ENCODE measurements around the gene SDS.

Gene SDS

DNA sequence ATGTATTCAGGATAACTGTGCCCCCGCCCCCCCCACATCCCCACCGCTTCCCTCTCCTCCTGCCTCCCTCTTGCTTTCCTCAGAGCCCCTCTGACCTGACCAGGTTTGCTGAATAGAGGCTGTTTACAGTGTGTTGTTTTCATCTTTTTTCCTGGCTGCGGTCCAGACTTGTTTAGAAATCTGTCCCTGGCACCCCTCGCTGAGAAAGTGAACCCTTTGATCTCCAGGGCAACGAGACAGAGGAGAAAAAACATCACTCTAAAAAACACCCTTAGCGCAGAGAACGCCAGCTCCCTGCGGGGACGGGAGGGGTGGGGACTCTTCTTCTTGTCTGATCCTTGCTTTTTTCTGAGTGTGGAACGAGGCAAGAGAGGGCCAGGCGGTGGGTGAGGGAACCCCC is 22.5 kb downstream of the SDS start:
- Histone ChIP-seq H3K9ac (ENCODE audit: low read length) (no peak overlapping the region), H3K4me1 (ENCODE audit: control insufficient read depth, insufficient read depth, low read length) (no peaks in the 10 kb centered on the region), H3K27me3 (ENCODE audit: control insufficient read depth, insufficient read depth, low read length) (no peaks in the 10 kb centered on the region), H3K9me3 (ENCODE audit: control insufficient read depth, low read length) (no peaks in the 10 kb centered on the region), H3K36me3 (ENCODE audit: control insufficient read depth, insufficient read depth, low read length) (no peaks in the 10 kb centered on the region), H3K4me3 (ENCODE audit: low read length) (no peak overlapping the region)

DNA sequence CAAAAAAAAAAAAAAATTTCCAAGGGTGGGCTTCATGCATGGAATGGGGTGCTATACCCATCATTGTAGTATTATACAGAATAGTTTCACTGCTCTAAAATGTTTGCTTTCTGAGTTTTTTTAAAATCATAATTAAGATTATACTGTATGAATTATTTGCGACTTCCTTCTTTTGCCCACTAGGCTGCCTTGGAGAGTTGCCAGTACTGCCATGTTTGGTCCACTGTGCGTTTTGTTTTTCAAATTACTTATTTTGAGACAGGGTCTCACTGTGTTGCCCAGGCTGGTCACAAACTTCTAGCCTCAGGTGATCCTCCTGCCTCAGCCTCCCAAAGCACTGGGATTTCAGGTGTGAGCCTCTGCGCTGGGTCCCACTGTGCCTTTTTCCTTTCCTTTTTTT is 25.4 kb downstream of the SDS start:
- H3K9ac ChIP-seq (ENCODE audit: low read length): no peak overlapping the region
- no peak overlapping the region for H3K4me3 ChIP-seq (ENCODE audit: low read length)
- peaks cover 7% of the 10 kb centered on the region for H3K36me3 ChIP-seq (ENCODE audit: control insufficient read depth, insufficient read depth, low read length)
- no peaks in the 10 kb centered on the region for H3K9me3 ChIP-seq (ENCODE audit: control insufficient read depth, low read length)
- H3K27me3 ChIP-seq (ENCODE audit: control insufficient read depth, insufficient read depth, low read length): no peaks in the 10 kb centered on the region
- H3K4me1 ChIP-seq (ENCODE audit: control insufficient read depth, insufficient read depth, low read length): no peaks in the 10 kb centered on the region

DNA sequence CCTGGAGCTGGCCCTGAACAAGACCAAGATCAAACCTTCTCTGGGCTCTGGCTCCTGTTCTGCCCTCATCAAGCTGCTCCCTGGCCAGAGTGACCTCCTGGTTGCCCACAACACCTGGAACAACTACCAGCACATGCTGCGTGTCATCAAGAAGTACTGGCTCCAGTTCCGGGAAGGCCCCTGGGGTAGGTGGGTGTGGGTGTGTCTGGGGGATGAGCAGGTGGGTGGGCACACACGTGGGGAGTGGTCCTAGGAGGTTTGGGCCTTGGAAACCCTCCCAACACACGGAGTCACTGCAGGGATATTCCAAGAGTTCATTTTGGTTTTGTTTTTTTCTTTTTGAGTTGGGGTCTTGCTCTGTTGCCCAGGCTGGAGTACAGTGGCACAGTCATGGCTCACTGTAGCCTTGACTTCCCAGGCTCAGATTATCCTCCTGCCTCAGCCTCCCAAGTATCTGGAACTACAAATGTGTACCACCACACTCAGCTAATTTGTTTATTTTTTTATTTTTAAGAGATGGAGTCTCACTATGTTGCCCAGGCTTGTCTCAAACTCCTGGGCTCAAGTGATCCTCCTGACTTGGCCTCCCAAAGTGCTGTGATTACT is 28.8 kb downstream of the SDS start:
- H3K9me3 ChIP-seq (ENCODE audit: control insufficient read depth, low read length): no peaks in the 10 kb centered on the region
- no peaks in the 10 kb centered on the region for H3K27me3 ChIP-seq (ENCODE audit: control insufficient read depth, insufficient read depth, low read length)
- H3K36me3 ChIP-seq (ENCODE audit: control insufficient read depth, insufficient read depth, low read length): peaks cover 7% of the 10 kb centered on the region

DNA sequence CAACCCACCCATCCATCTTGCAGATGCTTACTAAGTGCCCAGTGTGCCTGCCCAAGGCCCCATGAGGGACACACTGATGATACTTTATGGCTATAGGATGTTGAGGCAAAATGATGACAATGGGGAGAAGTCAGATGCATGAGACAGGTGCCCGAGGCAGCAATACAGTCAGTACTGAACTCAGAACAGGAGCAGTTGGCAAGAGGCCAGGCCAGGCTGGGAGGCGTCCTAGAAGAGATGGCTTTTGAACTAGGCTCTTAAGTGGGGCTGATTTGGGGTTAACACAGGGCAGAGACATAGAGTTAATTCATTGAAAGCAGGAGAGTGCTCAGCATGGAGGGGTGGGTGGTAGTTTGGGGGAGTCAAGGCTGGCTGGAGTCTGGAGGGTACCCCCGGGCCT is 29.7 kb downstream of the SDS start:
- no peaks in the 10 kb centered on the region for H3K4me1 ChIP-seq (ENCODE audit: control insufficient read depth, insufficient read depth, low read length)
- no peak overlapping the region for H3K4me3 ChIP-seq (ENCODE audit: low read length)
- H3K9ac ChIP-seq (ENCODE audit: low read length): no peak overlapping the region
- H3K9me3 ChIP-seq (ENCODE audit: control insufficient read depth, low read length): no peaks in the 10 kb centered on the region
- no peaks in the 10 kb centered on the region for H3K27me3 ChIP-seq (ENCODE audit: control insufficient read depth, insufficient read depth, low read length)
- H3K36me3 ChIP-seq (ENCODE audit: control insufficient read depth, insufficient read depth, low read length): peaks cover 7% of the 10 kb centered on the region

More for the DNA sequence above, 28.8 kb downstream of the SDS start:
- Histone ChIP-seq H3K4me3 (ENCODE audit: low read length) (no peak overlapping the region), H3K4me1 (ENCODE audit: control insufficient read depth, insufficient read depth, low read length) (no peaks in the 10 kb centered on the region), H3K9ac (ENCODE audit: low read length) (no peak overlapping the region)

DNA sequence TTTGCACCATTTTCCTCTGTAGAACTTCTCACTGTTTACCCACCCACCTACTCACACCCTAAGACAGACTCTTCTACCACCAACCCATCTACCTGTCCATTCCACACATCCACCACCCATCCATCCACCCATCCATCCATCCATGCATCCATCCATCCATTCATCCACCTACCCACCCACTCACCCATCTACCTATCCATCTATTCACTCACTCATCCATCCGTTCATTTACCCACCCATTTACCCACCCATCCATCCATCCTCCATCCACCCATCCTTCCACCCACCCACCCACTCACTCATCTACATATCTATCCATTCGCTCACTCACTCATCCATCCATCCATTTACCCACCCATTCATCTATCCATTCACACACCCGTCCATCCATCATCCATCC is 30.2 kb downstream of the SDS start:
- H3K27me3 ChIP-seq (ENCODE audit: control insufficient read depth, insufficient read depth, low read length): no peaks in the 10 kb centered on the region
- H3K4me3 ChIP-seq (ENCODE audit: low read length): no peak overlapping the region
- peaks cover 7% of the 10 kb centered on the region for H3K36me3 ChIP-seq (ENCODE audit: control insufficient read depth, insufficient read depth, low read length)
- no peaks in the 10 kb centered on the region for H3K4me1 ChIP-seq (ENCODE audit: control insufficient read depth, insufficient read depth, low read length)
- no peak overlapping the region for H3K9ac ChIP-seq (ENCODE audit: low read length)
- H3K9me3 ChIP-seq (ENCODE audit: control insufficient read depth, low read length): no peaks in the 10 kb centered on the region

DNA sequence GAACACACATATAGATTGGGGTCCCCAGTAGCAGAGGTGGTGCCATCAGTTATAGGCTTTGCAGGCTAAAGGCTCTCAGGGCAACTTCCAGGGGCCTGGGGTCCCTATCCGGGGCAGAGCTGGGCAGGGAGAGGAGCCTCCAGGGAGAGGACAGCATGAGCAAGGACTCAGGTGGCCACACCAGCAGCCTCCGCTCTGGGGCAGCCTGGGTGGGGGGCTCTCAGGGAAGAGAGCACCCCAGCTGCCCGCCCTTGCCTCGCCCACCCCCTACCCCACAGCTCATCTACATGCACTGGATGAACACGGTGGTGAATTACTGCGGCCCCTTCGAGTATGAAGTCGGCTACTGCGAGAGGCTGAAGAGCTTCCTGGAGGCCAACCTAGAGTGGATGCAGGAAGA is 31.3 kb downstream of the SDS start:
- Histone ChIP-seq H3K9me3 (ENCODE audit: control insufficient read depth, low read length) (no peaks in the 10 kb centered on the region), H3K4me3 (ENCODE audit: low read length) (no peak overlapping the region), H3K36me3 (ENCODE audit: control insufficient read depth, insufficient read depth, low read length) (peaks cover 7% of the 10 kb centered on the region), H3K27me3 (ENCODE audit: control insufficient read depth, insufficient read depth, low read length) (no peaks in the 10 kb centered on the region), H3K9ac (ENCODE audit: low read length) (no peak overlapping the region), H3K4me1 (ENCODE audit: control insufficient read depth, insufficient read depth, low read length) (no peaks in the 10 kb centered on the region)

DNA sequence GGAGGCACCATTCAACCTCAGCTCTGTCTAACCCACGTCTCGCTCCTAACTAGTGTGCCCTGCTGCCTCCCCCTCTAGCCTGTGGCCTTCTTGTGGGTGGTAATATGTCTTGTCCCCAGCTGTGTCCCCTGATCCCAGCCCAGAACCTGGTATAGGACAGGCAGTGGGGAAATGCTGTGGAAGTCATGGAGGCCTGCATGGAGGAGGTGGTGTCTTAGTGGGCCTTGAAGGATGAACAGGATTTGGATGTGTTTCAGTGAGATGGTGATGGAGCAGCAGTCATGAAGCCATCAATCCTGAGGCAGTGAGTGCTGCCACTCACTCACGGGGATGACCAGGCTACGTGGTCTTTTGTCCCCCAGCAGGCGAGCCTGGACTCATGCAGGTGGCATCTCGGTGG is 31.9 kb downstream of the SDS start:
- no peak overlapping the region for H3K4me3 ChIP-seq (ENCODE audit: low read length)
- H3K4me1 ChIP-seq (ENCODE audit: control insufficient read depth, insufficient read depth, low read length): no peaks in the 10 kb centered on the region
- peaks cover 7% of the 10 kb centered on the region for H3K36me3 ChIP-seq (ENCODE audit: control insufficient read depth, insufficient read depth, low read length)
- no peaks in the 10 kb centered on the region for H3K9me3 ChIP-seq (ENCODE audit: control insufficient read depth, low read length)
- no peak overlapping the region for H3K9ac ChIP-seq (ENCODE audit: low read length)
- no peaks in the 10 kb centered on the region for H3K27me3 ChIP-seq (ENCODE audit: control insufficient read depth, insufficient read depth, low read length)

DNA sequence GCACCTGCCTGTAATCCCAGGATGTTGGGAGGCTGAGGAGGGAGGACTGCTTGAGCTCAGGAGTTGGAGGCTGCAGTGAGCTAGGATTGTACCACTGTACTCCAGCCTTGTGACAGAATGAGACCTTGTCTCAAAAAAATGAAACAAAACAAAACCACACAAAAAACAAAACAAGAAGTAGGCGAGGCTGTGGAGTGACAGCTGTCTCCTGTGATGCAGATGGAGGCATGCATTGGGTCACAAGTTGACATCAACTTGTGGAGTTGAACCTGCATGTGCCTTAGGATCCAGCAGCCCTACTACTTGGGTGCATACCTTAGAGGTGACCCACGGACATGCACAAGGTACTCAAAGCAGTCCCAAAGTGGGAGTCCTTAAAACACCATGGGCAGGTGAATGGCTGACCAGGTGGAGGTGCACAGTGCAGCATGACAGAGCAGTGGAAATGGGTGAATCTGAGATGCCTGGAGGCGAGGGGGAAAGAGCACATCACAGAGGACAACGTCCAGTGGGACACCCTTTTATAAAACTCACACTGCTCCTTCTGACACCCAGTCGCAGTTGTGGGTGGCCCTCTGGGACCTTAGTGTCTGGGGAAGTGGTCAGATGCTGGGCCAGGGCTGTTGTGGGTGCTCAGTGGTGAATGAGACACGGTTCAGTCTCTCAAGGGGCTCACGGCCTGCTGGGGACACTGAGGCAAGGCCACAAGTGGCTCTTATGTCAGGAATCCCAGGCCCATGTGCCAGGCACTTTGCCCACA is 32.6 kb downstream of the SDS start:
- Histone ChIP-seq H3K4me3 (ENCODE audit: low read length) (no peak overlapping the region), H3K27me3 (ENCODE audit: control insufficient read depth, insufficient read depth, low read length) (no peaks in the 10 kb centered on the region), H3K36me3 (ENCODE audit: control insufficient read depth, insufficient read depth, low read length) (peaks cover 7% of the 10 kb centered on the region), H3K9me3 (ENCODE audit: control insufficient read depth, low read length) (no peaks in the 10 kb centered on the region), H3K9ac (ENCODE audit: low read length) (no peak overlapping the region), H3K4me1 (ENCODE audit: control insufficient read depth, insufficient read depth, low read length) (no peaks in the 10 kb centered on the region)

DNA sequence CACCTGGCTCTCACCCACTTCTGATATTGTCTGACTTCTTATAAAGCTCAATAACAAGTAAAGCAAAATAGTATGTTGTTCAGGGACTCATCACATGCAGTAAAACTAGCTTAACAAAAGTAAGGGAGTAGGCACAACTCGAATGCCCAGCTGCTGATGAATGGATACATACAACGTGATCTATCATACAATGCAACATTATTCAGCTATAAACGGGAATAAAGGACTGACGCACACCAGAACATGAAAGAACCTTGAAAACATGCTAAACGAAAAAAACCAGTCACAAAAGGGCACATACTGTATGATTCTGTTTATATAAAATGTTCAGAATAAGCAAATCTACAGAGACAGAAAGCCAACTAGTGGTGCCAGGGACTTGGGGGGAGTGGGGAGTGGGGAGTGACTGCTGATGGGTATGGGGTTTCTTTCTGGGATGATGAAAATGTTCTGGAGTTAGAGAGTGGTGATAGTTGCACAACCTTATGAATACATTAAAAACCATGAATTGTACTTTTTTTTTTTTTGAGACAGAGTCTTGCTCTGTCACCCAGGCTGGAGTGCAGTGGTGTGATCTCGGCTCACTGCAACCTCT is 34.2 kb downstream of the SDS start:
- H3K36me3 ChIP-seq (ENCODE audit: control insufficient read depth, insufficient read depth, low read length): peaks cover 4% of the 10 kb centered on the region
- H3K9ac ChIP-seq (ENCODE audit: low read length): no peak overlapping the region
- no peaks in the 10 kb centered on the region for H3K4me1 ChIP-seq (ENCODE audit: control insufficient read depth, insufficient read depth, low read length)
- H3K27me3 ChIP-seq (ENCODE audit: control insufficient read depth, insufficient read depth, low read length): no peaks in the 10 kb centered on the region
- no peaks in the 10 kb centered on the region for H3K9me3 ChIP-seq (ENCODE audit: control insufficient read depth, low read length)
- no peak overlapping the region for H3K4me3 ChIP-seq (ENCODE audit: low read length)

DNA sequence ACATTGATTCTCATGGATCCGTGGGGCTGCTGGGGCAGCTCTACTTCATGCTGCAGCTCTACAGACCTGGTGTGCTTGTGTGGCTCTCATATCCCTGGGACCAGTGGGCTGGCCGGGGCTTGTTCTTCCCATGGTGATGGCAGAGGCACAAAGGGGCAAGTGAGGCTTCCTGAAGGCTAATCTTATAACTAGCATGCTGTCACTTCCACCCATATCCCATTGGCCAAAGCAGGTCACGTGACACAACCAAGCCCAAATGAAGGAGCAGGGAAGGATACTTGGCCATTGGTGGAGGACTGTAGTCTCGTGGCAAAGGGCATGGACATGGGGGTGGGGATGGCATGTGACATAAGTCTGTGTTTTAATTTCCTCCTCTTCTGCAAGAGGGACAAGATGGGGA is 35.4 kb downstream of the SDS start:
- H3K9me3 ChIP-seq (ENCODE audit: control insufficient read depth, low read length): no peaks in the 10 kb centered on the region
- H3K36me3 ChIP-seq (ENCODE audit: control insufficient read depth, insufficient read depth, low read length): no peaks in the 10 kb centered on the region
- no peaks in the 10 kb centered on the region for H3K4me1 ChIP-seq (ENCODE audit: control insufficient read depth, insufficient read depth, low read length)
- no peak overlapping the region for H3K9ac ChIP-seq (ENCODE audit: low read length)
- no peaks in the 10 kb centered on the region for H3K27me3 ChIP-seq (ENCODE audit: control insufficient read depth, insufficient read depth, low read length)
- H3K4me3 ChIP-seq (ENCODE audit: low read length): no peak overlapping the region

DNA sequence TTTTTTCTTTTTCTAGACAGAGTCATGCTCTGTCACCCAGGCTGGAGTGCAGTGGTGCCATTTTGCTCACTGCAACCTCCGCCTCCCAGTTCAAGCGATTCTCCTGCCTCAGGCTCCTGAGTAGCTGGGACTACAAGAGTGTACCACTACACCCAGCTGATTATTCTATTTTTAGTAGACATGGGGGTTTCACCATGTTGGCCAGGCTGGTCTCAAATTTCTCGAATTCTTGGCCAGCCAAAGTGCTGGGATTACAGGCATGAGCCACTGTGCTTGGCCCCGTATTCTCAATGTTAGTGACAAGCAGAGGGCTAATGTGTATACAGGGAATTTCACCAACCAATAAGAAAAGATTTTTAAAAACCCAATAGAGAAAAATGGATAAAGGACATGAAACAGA is 36.9 kb downstream of the SDS start:
- H3K9me3 ChIP-seq (ENCODE audit: control insufficient read depth, low read length): no peaks in the 10 kb centered on the region
- no peak overlapping the region for H3K4me3 ChIP-seq (ENCODE audit: low read length)
- H3K36me3 ChIP-seq (ENCODE audit: control insufficient read depth, insufficient read depth, low read length): no peaks in the 10 kb centered on the region
- no peak overlapping the region for H3K9ac ChIP-seq (ENCODE audit: low read length)
- H3K4me1 ChIP-seq (ENCODE audit: control insufficient read depth, insufficient read depth, low read length): no peaks in the 10 kb centered on the region
- no peaks in the 10 kb centered on the region for H3K27me3 ChIP-seq (ENCODE audit: control insufficient read depth, insufficient read depth, low read length)

DNA sequence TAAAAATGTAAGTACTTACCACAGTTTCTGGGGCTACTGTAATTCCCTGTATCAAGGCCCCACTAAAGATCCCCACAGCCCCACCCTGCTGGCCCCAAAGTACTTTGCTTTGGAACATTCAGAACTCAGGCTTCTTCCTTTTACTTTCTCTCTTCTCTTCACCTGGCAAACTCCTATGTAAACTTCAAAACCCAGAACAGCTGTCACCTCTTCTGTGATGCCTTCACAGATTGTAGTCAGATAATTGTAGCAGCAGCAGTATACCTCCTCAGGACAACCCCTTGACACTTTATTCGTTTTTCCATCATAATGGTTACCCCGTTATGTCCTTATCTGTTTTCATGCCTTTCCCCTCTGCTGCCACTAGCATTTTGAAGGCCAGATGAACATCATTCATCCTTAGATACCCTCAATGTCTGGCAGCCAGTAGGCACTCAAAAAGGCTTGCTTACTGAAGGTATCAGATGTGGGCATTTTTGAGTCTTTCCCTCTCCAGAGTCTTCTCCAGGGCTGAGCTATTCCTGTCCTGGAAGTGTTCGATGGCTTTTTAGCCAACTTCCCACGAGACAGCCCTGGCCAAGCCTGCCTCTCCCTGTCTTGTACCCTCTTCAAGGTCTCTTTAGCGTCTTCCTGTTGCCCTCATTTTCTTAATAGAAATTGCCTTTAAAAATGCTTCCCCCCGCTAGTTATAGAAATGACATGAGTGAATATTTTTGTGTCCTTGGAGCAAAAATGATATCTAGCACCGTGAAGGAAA is 37.9 kb downstream of the SDS start:
- H3K9me3 ChIP-seq (ENCODE audit: control insufficient read depth, low read length): no peaks in the 10 kb centered on the region
- no peak overlapping the region for H3K4me3 ChIP-seq (ENCODE audit: low read length)
- no peak overlapping the region for H3K9ac ChIP-seq (ENCODE audit: low read length)
- H3K4me1 ChIP-seq (ENCODE audit: control insufficient read depth, insufficient read depth, low read length): no peaks in the 10 kb centered on the region
- no peaks in the 10 kb centered on the region for H3K27me3 ChIP-seq (ENCODE audit: control insufficient read depth, insufficient read depth, low read length)
- H3K36me3 ChIP-seq (ENCODE audit: control insufficient read depth, insufficient read depth, low read length): no peaks in the 10 kb centered on the region

Data from mucosa of stomach (tissue), 1 donor.